T-helper 2 cell treated with Interferon-gamma antibody and Interleukin-4, amounts not matched to agents 5 μg/mL and 100 μg/mL, for 36 hours (primary cell): ENCODE results near the gene ITM2C.
A peak's percentile ranks its signal among the peaks of the same experiment; 100 is the strongest.

Source experiments
- DNase-seq: peaks from one replicate; pipeline ENCODE4 v3.0.0; 2021; ENCODE audit warnings: low spot score
- H3K27ac Mint-ChIP-seq: one replicate; pipeline ENCODE4 v1.8.0; 2021; ENCODE audit warnings: mild to moderate bottlenecking, mixed read lengths
- H3K27me3 Mint-ChIP-seq: one replicate; pipeline ENCODE4 v1.8.0; 2021; ENCODE audit warnings: low read depth, mixed read lengths
- H3K36me3 Mint-ChIP-seq: one replicate; pipeline ENCODE4 v1.8.0; 2021; ENCODE audit warnings: low read depth, mixed read lengths
- H3K4me1 Mint-ChIP-seq: one replicate; pipeline ENCODE4 v1.8.0; 2021; ENCODE audit warnings: low read depth, mixed read lengths
- H3K4me3 Mint-ChIP-seq: one replicate; pipeline ENCODE4 v1.8.0; 2022; ENCODE audit warnings: mild to moderate bottlenecking, moderate library complexity, mixed read lengths
- H3K9me3 Mint-ChIP-seq: one replicate; pipeline ENCODE4 v1.8.0; 2021; ENCODE audit warnings: mixed read lengths

ITM2C gene

DNA sequence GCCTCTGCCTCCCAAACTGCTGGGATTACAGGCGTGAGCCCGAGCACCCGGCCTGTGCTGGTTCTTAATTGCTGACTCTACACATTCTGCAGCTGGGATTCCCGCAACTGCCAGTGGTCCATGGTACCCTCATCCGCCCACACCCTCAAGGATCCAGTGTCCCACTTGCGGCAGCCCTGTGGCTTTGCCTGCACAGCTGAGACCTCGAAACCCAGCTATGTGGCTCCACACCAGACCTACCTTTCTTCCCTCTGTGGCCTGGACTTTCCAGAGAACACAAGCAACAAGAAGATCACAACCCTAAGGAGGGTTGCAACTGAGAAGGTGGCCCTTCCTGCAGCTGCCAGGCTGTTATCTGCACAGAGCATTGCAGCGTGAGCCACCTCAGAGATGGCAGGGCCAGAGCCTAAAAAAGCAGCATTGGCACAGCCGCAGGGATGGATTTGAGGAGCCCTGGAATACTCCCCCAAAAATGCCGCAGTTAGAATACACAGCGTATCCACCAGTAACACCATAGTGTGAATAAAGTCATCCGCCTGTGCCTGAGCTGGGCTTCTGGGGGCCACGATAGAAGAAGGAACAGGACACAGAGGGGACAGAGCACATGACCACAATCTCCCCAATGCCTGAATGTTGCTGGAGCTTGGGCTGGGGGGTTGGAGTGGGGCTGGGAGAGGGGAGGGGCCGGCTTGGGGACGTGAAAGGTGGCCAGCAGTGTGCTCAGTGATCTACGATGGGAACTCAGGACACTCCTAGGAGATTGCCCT, 58.4 kb downstream of the ITM2C start:
- Mint-ChIP-seq H3K27me3 (peaks cover 29% of the 10 kb centered on the region), H3K27ac (no peak overlapping the region), H3K9me3 (no peaks in the 10 kb centered on the region), H3K4me1 (peaks cover 40% of the 10 kb centered on the region), H3K4me3 (peak overlapping the region; percentile 47), H3K36me3 (peaks cover 3% of the 10 kb centered on the region)
- DNase-seq, result no peak

GRCh38 chr2:230924092-230924469, 59.3 kb downstream of the ITM2C start:
- H3K9me3 Mint-ChIP-seq, result no peaks in the 10 kb centered on the region
- peak overlapping the region; percentile 79 for H3K27ac Mint-ChIP-seq
- peaks cover 38% of the 10 kb centered on the region for H3K4me1 Mint-ChIP-seq
- peak overlapping the region; percentile 77 for H3K4me3 Mint-ChIP-seq
- peaks cover 21% of the 10 kb centered on the region for H3K27me3 Mint-ChIP-seq
- H3K36me3 Mint-ChIP-seq, result peaks cover 3% of the 10 kb centered on the region
- DNase-seq, result no peak

DNA sequence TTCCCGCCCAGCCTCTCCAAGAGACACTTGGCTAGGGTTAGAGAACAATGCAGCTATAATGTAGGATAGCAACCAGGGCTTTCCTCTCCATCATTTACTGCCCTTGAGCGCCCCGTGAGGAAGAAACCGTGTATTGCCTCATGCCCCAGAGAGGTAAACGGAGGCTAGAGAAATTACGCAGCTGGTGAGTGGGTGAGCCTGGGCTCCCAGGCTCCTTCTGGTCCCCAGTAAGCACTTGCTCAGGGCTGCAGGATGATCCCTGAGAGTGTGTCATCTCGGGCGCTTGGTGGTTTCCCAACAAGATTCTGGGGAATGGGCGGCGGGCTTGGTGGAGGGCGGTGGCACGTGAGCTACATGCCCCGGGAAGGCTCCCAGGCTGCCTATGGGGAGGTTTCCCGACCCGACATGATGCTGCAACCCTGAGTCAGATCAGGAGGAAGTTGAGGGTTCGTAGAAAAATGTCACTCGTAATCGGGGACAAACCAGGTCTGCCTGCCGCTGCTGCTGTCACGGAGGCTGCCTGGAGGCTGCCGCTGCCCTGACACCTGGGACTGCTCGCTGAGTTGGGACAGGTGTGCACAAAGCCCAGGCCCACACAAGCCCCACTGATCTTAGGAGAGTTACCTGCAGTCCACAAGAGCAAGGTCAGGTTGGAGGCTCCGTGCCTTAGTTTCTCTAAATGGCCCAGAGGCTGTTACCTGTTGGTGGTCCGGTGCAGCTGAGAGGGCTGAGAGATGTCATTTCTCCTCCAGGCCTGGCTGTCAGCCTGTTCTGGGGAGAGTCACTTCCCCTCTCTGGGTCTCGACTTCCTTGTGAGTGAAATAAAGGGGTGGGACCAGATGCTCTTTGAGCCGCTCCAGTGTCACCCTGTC, 60.0 kb downstream of the ITM2C start, which contains the start of gene GPR55:
TSS of gene GPR55 (minus strand) at position 773 of the 872 bp plus-strand sequence. CDS start 14,280 bp downstream, outside the sequence.
- Mint-ChIP-seq H3K36me3 (peaks cover 3% of the 10 kb centered on the region), H3K4me3 (peak within 1 kb of the TSS; percentile 77), H3K27me3 (peaks cover 20% of the 10 kb centered on the region), H3K9me3 (no peaks in the 10 kb centered on the region), H3K27ac (peak within 1 kb of the TSS; percentile 79), H3K4me1 (peaks cover 36% of the 10 kb centered on the region)
- peak; percentile 75 for DNase-seq

DNA sequence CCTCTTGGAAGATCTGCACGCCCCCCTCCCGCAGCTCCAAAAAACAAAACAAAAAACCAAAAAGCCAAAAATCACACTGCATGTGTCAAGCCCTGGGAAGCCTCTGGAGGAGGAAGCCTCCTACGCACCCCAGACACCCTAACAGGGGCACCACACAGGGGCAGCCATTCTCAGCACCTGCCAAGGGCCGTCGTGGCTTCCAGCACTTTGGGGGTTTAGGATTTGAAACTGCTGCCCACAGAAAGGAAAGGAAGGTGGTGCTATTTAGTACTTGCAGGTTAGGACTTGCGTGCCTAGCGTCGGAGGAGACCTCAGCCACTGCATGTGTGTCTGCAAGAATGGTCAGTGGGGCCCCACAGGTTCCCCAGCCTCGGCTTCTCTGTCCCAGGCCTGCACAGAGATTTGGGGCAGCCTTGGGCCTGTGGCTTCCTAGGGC, 60.7 kb downstream of the ITM2C start:
- peak overlapping the region; percentile 77 for H3K4me3 Mint-ChIP-seq
- peak overlapping the region; percentile 79 for H3K27ac Mint-ChIP-seq
- DNase-seq, result no peak
- no peaks in the 10 kb centered on the region for H3K9me3 Mint-ChIP-seq
- peaks cover 29% of the 10 kb centered on the region for H3K4me1 Mint-ChIP-seq
- H3K27me3 Mint-ChIP-seq, result peaks cover 18% of the 10 kb centered on the region
- peaks cover 3% of the 10 kb centered on the region for H3K36me3 Mint-ChIP-seq

DNA sequence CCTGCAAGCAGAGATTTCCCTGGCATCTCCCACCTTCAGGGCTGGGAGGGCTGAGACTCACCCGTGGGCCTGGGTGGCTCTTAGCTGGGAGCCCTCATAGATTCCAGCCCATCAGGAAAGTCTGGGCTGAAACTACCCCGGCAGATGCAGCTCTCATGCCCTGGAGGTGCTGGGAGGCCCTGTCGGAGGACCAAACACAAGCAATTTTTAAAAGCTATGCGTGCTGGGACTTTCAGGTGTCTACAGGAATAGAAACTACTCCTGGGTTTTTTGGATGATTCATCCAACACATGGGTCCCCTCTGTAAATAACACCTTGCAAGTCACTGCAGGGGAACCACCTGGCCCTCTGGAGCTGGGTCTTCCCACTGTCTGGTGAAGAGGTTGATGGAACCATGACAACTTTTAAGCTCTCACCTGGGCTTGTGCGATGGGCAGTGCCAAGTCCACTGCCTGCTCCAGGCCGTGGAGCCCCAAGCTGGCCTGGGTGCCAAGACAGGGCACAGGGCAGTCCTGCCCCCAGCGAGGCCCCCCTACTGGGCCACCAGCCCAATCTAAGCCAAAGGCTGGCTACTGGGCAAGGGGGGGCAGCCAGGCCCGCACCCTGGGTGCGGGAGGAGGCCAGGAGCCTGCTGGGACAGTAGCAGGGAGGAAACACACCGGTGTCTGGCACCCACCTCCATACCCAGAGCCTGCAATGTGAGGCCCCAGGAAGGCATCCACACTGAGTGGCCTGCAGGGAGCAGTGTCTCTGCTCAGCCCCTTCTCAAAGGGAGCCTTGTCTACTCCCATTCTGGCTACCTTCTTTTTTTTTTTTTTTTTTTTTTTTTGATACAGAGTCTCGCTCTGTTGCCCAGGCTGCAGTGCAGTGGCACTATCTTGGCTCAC, 61.4 kb downstream of the ITM2C start:
- H3K4me3 Mint-ChIP-seq, result no peak overlapping the region
- H3K36me3 Mint-ChIP-seq, result peaks cover 3% of the 10 kb centered on the region
- H3K27me3 Mint-ChIP-seq, result peaks cover 20% of the 10 kb centered on the region
- peak; percentile 40 for DNase-seq
- H3K4me1 Mint-ChIP-seq, result peaks cover 27% of the 10 kb centered on the region
- peak overlapping the region; percentile 79 for H3K27ac Mint-ChIP-seq
- H3K9me3 Mint-ChIP-seq, result no peaks in the 10 kb centered on the region

DNA sequence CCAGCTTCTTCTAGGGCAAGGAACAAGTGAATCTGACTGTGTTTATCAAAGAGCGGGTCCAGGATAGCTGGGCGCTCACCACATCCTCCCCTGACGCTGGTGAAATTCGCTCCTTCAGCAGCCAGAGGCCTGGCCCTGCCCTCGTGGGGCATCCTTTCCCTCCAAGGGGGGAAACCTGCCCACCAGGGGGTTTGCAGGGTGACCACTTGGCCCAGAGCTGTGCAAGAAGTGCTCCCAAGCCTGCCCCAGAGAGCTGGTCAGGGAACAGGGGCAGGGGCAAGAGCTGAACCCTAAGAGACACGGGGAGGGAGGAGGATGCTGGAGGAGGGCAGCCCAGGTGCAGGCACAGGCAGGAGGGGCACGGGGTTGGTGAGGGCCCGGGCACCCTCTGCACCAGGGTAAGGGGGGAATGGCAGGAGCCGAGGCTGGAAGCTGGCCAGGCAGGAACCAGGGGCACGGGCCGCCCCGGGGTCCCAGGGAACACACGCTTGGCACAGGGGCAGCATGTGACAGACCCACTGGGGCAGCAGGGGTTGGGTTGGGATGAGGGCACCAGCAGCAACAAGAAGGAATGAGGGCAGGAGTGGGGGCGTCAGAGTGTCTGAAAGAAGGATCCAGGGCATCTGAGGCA, 63.1 kb downstream of the ITM2C start:
- peaks cover 31% of the 10 kb centered on the region for H3K4me1 Mint-ChIP-seq
- no peak overlapping the region for H3K4me3 Mint-ChIP-seq
- H3K9me3 Mint-ChIP-seq, result no peaks in the 10 kb centered on the region
- H3K27ac Mint-ChIP-seq, result no peak overlapping the region
- peaks cover 23% of the 10 kb centered on the region for H3K27me3 Mint-ChIP-seq
- no peak for DNase-seq
- H3K36me3 Mint-ChIP-seq, result peaks cover 3% of the 10 kb centered on the region
